ENCODE data around the gene CR2. TPM values are rescaled to one million over a fixed set of nuclear protein-coding genes. Genes with fewer than 3 reads are reported as not detected.

CR2 gene
- total RNA-seq, 1 donor from 2014 or later: 34.1 TPM

GRCh38 chr1:207421078-207421477 lies 33.0 kb upstream of the CR2 start:
- DNase-seq (no peak), ATAC-seq (ENCODE audit: low read depth) (no peak)
- Mint-ChIP-seq H3K4me1 (peaks cover 64% of the 10 kb centered on the region), H3K4me3 (no peak overlapping the region), H3K27me3 (no peaks in the 10 kb centered on the region), H3K36me3 (ENCODE audit: low read depth) (peaks cover 3% of the 10 kb centered on the region), H3K27ac (no peak overlapping the region), H3K9me3 (peaks cover 7% of the 10 kb centered on the region)
- intact Hi-C loops (cut with micrococcal nuclease): no loop called here
- POLR2A ChIA-PET: interaction anchor here (1.0 kb wide), 1 partner anchor 8 kb away, joined by 4 read pairs; no protein-coding TSS in a partner anchor
- no peak for TF ChIP-seq CTCF (IDR thresholded peaks at IDR 0.05)
- CTCF ChIA-PET: interaction anchor here (0.6 to 5.1 kb wide), 3 partner anchors 10 to 34 kb away, joined by 3 to 19 read pairs (median 5); partner anchors contain the start of gene CR2

GRCh38 chr1:207423560-207424292 lies 30.4 kb upstream of the CR2 start:
- H3K27ac Mint-ChIP-seq: peak overlapping the region; percentile 65

GRCh38 chr1:207424570-207425131 lies 29.5 kb upstream of the CR2 start:
- Mint-ChIP-seq H3K4me3 (peak overlapping the region; percentile 76), H3K4me1 (peaks cover 67% of the 10 kb centered on the region)
- ATAC-seq (ENCODE audit: low read depth): peak; percentile 86

More at GRCh38 chr1:207423560-207424292, 30.4 kb upstream of the CR2 start:
- H3K9me3 Mint-ChIP-seq: peaks cover 7% of the 10 kb centered on the region
- peaks cover 63% of the 10 kb centered on the region for H3K4me1 Mint-ChIP-seq
- no peak for DNase-seq
- H3K27me3 Mint-ChIP-seq: no peaks in the 10 kb centered on the region
- peaks cover 3% of the 10 kb centered on the region for H3K36me3 Mint-ChIP-seq (ENCODE audit: low read depth)
- intact Hi-C loops (cut with micrococcal nuclease): loop anchor here (1.0 kb wide), 1 partner anchor 8 kb away; no protein-coding TSS in a partner anchor
- CTCF ChIA-PET: interaction anchor here (1.0 to 5.1 kb wide), 3 partner anchors 18 to 31 kb away, joined by 3 to 19 read pairs (median 4); partner anchors contain the start of gene CR2
- no peak for TF ChIP-seq CTCF (IDR thresholded peaks at IDR 0.05)
- ATAC-seq (ENCODE audit: low read depth): peak; percentile 29
- POLR2A ChIA-PET: interaction anchor here (0.6 to 3.9 kb wide), 7 partner anchors 8 to 103 kb away, joined by 3 to 22 read pairs (median 5); partner anchors contain the start of gene CR2
- H3K4me3 Mint-ChIP-seq: peak overlapping the region; percentile 73

GRCh38 chr1:207427832-207428585 lies 26.1 kb upstream of the CR2 start:
- no peak for ATAC-seq (ENCODE audit: low read depth)
- Mint-ChIP-seq H3K9me3 (no peaks in the 10 kb centered on the region), H3K27ac (peak overlapping the region; percentile 48), H3K4me1 (peaks cover 95% of the 10 kb centered on the region), H3K36me3 (ENCODE audit: low read depth) (no peaks in the 10 kb centered on the region), H3K27me3 (no peaks in the 10 kb centered on the region), H3K4me3 (no peak overlapping the region)
- no peak for DNase-seq
- TF ChIP-seq CTCF (IDR thresholded peaks at IDR 0.05): no peak
- POLR2A ChIA-PET: interaction anchor here (1.1 to 1.6 kb wide), 4 partner anchors 10 to 26 kb away, joined by 3 to 8 read pairs (median 6); partner anchors contain the start of gene CR2
- intact Hi-C loops (cut with micrococcal nuclease): no loop called here
- CTCF ChIA-PET: interaction anchor here (1.6 to 3.9 kb wide), 3 partner anchors 10 to 27 kb away, joined by 5 to 14 read pairs (median 10); partner anchors contain the start of gene CR2

More at GRCh38 chr1:207424570-207425131, 29.5 kb upstream of the CR2 start:
- H3K27ac Mint-ChIP-seq: peak overlapping the region; percentile 10
- H3K36me3 Mint-ChIP-seq (ENCODE audit: low read depth): peaks cover 3% of the 10 kb centered on the region
- ChIA-PET POLR2A (interaction anchor here (0.6 to 3.9 kb wide), 8 partner anchors 9 to 104 kb away, joined by 3 to 22 read pairs (median 4); partner anchors contain the start of genes CR1 and CR2), CTCF (interaction anchor here (0.9 to 5.1 kb wide), 3 partner anchors 30 to 78 kb away, joined by 3 to 19 read pairs (median 3); partner anchors contain the start of gene CR2)
- intact Hi-C loops (cut with micrococcal nuclease): loop anchor here (1.0 kb wide), 1 partner anchor 9 kb away; no protein-coding TSS in a partner anchor
- H3K9me3 Mint-ChIP-seq: peaks cover 7% of the 10 kb centered on the region
- no peaks in the 10 kb centered on the region for H3K27me3 Mint-ChIP-seq
- peak; percentile 40 for DNase-seq
- no peak for TF ChIP-seq CTCF (IDR thresholded peaks at IDR 0.05)

Measured in activated B cell treated with CpG ODN at 0.5 μM for 24 hours (primary cell).